GM23338 (cell line): Measurements from ENCODE around the gene JAGN1. TPM values are rescaled to one million over a fixed set of nuclear protein-coding genes. Genes with fewer than 3 reads are reported as not detected.
A peak's percentile ranks its signal among the peaks of the same experiment; 100 is the strongest.

Experiments used
- ATAC-seq: fragments of 200-7000 bp; cut with Tn5 transposase; 3 replicates; pipeline ENCODE4 v1.9.1; 2020
- DNase-seq: peaks from one replicate; pipeline ENCODE4 v3.0.0-alpha.2; 2015; ENCODE audit warnings: low spot score
- H2AFZ ChIP-seq: fragments of 200-600 bp; sonication (generic); 2 replicates; pipeline ENCODE4 v1.8.0; 2016; ENCODE audit warnings: antibody characterized with exemption, mild to moderate bottlenecking, moderate library complexity
- H3F3A ChIP-seq: fragments of 200-600 bp; sonication (generic); replicated peaks from 2 replicates; pipeline ENCODE4 v1.8.0; 2017; ENCODE audit warnings: antibody characterized with exemption, mixed run types, low read depth
- H3K27ac ChIP-seq: fragments of 200-600 bp; sonication (generic); 2 replicates; pipeline ENCODE4 v1.6.1; 2016; ENCODE audit warnings: low read depth
- H3K27me3 ChIP-seq: fragments of 200-600 bp; sonication (generic); 2 replicates; pipeline ENCODE4 v1.8.0; 2016; ENCODE audit warnings: mild to moderate bottlenecking, mixed run types, moderate library complexity; ENCODE audit not compliant: insufficient read depth
- H3K36me3 ChIP-seq: fragments of 200-600 bp; sonication (generic); 2 replicates; pipeline ENCODE4 v1.8.0; 2016; ENCODE audit warnings: mild to moderate bottlenecking; ENCODE audit not compliant: insufficient read depth
- H3K4me1 ChIP-seq: fragments of 200-600 bp; sonication (generic); 2 replicates; pipeline ENCODE4 v1.8.0; 2016; ENCODE audit warnings: mild to moderate bottlenecking, moderate library complexity; ENCODE audit not compliant: insufficient read depth
- H3K4me2 ChIP-seq: fragments of 200-600 bp; sonication (generic); 2 replicates; pipeline ENCODE4 v1.7.1; 2017; ENCODE audit warnings: mixed run types
- H3K4me3 ChIP-seq: fragments of 200-600 bp; sonication (generic); 2 replicates; pipeline ENCODE4 v1.6.1; 2016; ENCODE audit warnings: mixed run types
- H3K79me2 ChIP-seq: fragments of 200-600 bp; sonication (generic); replicated peaks from 2 replicates; pipeline ENCODE4 v1.8.0; 2017; ENCODE audit warnings: mild to moderate bottlenecking; ENCODE audit not compliant: insufficient read depth
- H3K9me2 ChIP-seq: fragments of 200-600 bp; sonication (generic); 2 replicates; pipeline ENCODE4 v1.8.0; 2017; ENCODE audit not compliant: insufficient read depth
- H4K20me1 ChIP-seq: fragments of 200-600 bp; sonication (generic); replicated peaks from 2 replicates; pipeline ENCODE4 v1.8.0; 2017; ENCODE audit warnings: mild to moderate bottlenecking; ENCODE audit not compliant: insufficient read depth
- H3K27ac Mint-ChIP-seq: 2 replicates; pipeline ENCODE4 v1.8.0; 2020; ENCODE audit warnings: inconsistent platforms, mild to moderate bottlenecking, moderate library complexity, mixed read lengths
- H3K27me3 Mint-ChIP-seq: 3 replicates; pipeline ENCODE4 v1.8.0; 2022; ENCODE audit warnings: low read depth, mild to moderate bottlenecking, moderate library complexity, mixed read lengths, inconsistent platforms; ENCODE audit not compliant: insufficient read depth, poor library complexity
- H3K36me3 Mint-ChIP-seq: 3 replicates; pipeline ENCODE4 v1.8.0; 2021; ENCODE audit warnings: low read depth, mild to moderate bottlenecking, inconsistent platforms, moderate library complexity, mixed read lengths
- H3K4me1 Mint-ChIP-seq: 3 replicates; pipeline ENCODE4 v1.8.0; 2020; ENCODE audit warnings: mild to moderate bottlenecking, inconsistent platforms, mixed read lengths
- H3K4me3 Mint-ChIP-seq: 3 replicates; pipeline ENCODE4 v1.8.0; 2021; ENCODE audit warnings: moderate library complexity, mild to moderate bottlenecking, inconsistent platforms, mixed read lengths
- H3K9me3 Mint-ChIP-seq: 3 replicates; pipeline ENCODE4 v1.8.0; 2020; ENCODE audit warnings: moderate library complexity, mild to moderate bottlenecking, inconsistent platforms, mixed read lengths
- CREB1 ChIP-seq: fragments of 250-450 bp; sonication (Bioruptor Pico); IDR thresholded peaks from 2 replicates; pipeline ENCODE4 v1.5.0; 2020; ENCODE audit warnings: low read depth, mild to moderate bottlenecking, moderate library complexity
- EZH2 ChIP-seq: fragments of 200-600 bp; sonication (generic); IDR thresholded peaks from one replicate; pipeline ENCODE4 v1.8.0; 2017; ENCODE audit warnings: antibody characterized with exemption, mild to moderate bottlenecking, low read depth; ENCODE audit not compliant: unreplicated experiment
- EZH2phosphoT487 ChIP-seq: fragments of 200-600 bp; sonication (generic); IDR thresholded peaks from one replicate; pipeline ENCODE4 v1.8.1; 2018; ENCODE audit warnings: antibody characterized with exemption; ENCODE audit not compliant: unreplicated experiment
- JUNB ChIP-seq: IDR thresholded peaks from one replicate; pipeline ENCODE4 v1.6.1; 2016; ENCODE audit warnings: antibody characterized with exemption; ENCODE audit not compliant: unreplicated experiment
- NANOG ChIP-seq: IDR thresholded peaks from 2 replicates; pipeline ENCODE4 v1.6.1; 2016; ENCODE audit warnings: antibody characterized with exemption, borderline replicate concordance
- POLR2AphosphoS5 ChIP-seq: IDR thresholded peaks from 2 replicates; pipeline ENCODE4 v1.6.1; 2016; ENCODE audit warnings: antibody characterized with exemption, low read depth
- STAT1 ChIP-seq: IDR thresholded peaks from one replicate; pipeline ENCODE4 v1.6.1; 2016; ENCODE audit warnings: antibody characterized with exemption; ENCODE audit not compliant: unreplicated experiment
- ZNF114 ChIP-seq: fragments of 250-450 bp; sonication (Bioruptor Pico); IDR thresholded peaks from 2 replicates; pipeline ENCODE4 v1.5.0; 2020; ENCODE audit warnings: mild to moderate bottlenecking, moderate library complexity
- ZNF331 ChIP-seq: fragments of 250-450 bp; sonication (Bioruptor Pico); IDR thresholded peaks from 2 replicates; pipeline ENCODE4 v1.5.0; 2020; ENCODE audit warnings: low read depth, mild to moderate bottlenecking, moderate library complexity
- polyA plus RNA-seq: library from polyadenylated mRNA; unstranded; fragments of >200 nt; fragmentation: Nextera tagmentation; extraction: Ambion mirVana; gene quantifications from 2 replicates; pipeline ENCODE4 v1.2.1, GENCODE V29; 2016
- total RNA-seq: library from RNA; depleted of rRNA; stranded (reverse); fragments of >200 nt; shearing (Covaris generic); gene quantifications from 2 replicates; pipeline ENCODE4 v1.2.3, GENCODE V29; 2014
- TF ChIP-seq, protein P1 (sequence below): IDR thresholded peaks from one replicate; pipeline ENCODE4 v1.6.1; 2018; ENCODE audit warnings: antibody characterized with exemption; ENCODE audit not compliant: unreplicated experiment
- TF ChIP-seq, protein P2 (sequence below): IDR thresholded peaks from 2 replicates; pipeline ENCODE4 v1.6.1; 2016; ENCODE audit warnings: antibody characterized with exemption
- TF ChIP-seq, protein P3 (sequence below), 2 experiments: fragments of 200-600 bp in 1 of 2; sonication (generic) in 1 of 2; conservative IDR thresholded peaks; 2 replicates each; pipeline versions ENCODE4 v1.5.1 to v1.6.1; 2016 to 2017; ENCODE audit warnings: antibody characterized with exemption in 2 of 2, low read depth in 2 of 2, mild to moderate bottlenecking in 2 of 2, moderate library complexity in 1 of 2
- TF ChIP-seq, protein P4 (sequence below): fragments of 250-450 bp; sonication (Bioruptor Pico); IDR thresholded peaks from 2 replicates; pipeline ENCODE4 v1.5.0; 2020; ENCODE audit warnings: mild to moderate bottlenecking, moderate library complexity

The JAGN1 gene
- total and polyA plus RNA-seq, 2 experiments from 2014 or later = 22.5 to 32.0 TPM

DNA sequence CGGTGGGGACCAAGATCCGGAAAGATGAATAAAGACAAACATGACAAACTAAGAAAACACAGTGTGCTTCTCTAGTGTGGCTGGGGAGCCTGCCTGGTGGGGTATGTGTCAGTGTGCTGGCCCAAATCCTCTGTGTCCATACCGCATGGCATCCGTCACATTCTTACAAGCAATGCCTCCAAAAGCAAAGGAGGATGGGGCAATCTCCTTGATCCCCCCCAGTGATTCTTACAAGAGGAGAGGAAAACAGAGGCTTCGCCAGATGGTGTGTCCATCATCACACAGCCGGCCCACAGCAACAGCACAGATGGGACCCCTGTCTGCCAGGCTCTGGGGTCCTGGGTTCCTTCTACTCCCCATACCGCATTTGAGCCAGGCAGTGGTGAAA lies 25.9 kb downstream of the JAGN1 start:
- TF ChIP-seq ZNF331 (CRISPR knock-in tag) (no peak), JUNB (no peak), EZH2 (no peak), CREB1 (CRISPR knock-in tag) (no peak), EZH2phosphoT487 (no peak), STAT1 (no peak), POLR2AphosphoS5 (no peak), NANOG (no peak), ZNF114 (CRISPR knock-in tag) (no peak)
- TF ChIP-seq, protein P1, sequence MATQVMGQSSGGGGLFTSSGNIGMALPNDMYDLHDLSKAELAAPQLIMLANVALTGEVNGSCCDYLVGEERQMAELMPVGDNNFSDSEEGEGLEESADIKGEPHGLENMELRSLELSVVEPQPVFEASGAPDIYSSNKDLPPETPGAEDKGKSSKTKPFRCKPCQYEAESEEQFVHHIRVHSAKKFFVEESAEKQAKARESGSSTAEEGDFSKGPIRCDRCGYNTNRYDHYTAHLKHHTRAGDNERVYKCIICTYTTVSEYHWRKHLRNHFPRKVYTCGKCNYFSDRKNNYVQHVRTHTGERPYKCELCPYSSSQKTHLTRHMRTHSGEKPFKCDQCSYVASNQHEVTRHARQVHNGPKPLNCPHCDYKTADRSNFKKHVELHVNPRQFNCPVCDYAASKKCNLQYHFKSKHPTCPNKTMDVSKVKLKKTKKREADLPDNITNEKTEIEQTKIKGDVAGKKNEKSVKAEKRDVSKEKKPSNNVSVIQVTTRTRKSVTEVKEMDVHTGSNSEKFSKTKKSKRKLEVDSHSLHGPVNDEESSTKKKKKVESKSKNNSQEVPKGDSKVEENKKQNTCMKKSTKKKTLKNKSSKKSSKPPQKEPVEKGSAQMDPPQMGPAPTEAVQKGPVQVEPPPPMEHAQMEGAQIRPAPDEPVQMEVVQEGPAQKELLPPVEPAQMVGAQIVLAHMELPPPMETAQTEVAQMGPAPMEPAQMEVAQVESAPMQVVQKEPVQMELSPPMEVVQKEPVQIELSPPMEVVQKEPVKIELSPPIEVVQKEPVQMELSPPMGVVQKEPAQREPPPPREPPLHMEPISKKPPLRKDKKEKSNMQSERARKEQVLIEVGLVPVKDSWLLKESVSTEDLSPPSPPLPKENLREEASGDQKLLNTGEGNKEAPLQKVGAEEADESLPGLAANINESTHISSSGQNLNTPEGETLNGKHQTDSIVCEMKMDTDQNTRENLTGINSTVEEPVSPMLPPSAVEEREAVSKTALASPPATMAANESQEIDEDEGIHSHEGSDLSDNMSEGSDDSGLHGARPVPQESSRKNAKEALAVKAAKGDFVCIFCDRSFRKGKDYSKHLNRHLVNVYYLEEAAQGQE = no peak
- TF ChIP-seq, protein P2, sequence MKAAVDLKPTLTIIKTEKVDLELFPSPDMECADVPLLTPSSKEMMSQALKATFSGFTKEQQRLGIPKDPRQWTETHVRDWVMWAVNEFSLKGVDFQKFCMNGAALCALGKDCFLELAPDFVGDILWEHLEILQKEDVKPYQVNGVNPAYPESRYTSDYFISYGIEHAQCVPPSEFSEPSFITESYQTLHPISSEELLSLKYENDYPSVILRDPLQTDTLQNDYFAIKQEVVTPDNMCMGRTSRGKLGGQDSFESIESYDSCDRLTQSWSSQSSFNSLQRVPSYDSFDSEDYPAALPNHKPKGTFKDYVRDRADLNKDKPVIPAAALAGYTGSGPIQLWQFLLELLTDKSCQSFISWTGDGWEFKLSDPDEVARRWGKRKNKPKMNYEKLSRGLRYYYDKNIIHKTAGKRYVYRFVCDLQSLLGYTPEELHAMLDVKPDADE = no peak
- TF ChIP-seq, protein P3, sequence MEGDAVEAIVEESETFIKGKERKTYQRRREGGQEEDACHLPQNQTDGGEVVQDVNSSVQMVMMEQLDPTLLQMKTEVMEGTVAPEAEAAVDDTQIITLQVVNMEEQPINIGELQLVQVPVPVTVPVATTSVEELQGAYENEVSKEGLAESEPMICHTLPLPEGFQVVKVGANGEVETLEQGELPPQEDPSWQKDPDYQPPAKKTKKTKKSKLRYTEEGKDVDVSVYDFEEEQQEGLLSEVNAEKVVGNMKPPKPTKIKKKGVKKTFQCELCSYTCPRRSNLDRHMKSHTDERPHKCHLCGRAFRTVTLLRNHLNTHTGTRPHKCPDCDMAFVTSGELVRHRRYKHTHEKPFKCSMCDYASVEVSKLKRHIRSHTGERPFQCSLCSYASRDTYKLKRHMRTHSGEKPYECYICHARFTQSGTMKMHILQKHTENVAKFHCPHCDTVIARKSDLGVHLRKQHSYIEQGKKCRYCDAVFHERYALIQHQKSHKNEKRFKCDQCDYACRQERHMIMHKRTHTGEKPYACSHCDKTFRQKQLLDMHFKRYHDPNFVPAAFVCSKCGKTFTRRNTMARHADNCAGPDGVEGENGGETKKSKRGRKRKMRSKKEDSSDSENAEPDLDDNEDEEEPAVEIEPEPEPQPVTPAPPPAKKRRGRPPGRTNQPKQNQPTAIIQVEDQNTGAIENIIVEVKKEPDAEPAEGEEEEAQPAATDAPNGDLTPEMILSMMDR (conservative IDR thresholded peaks at IDR 0.05; ENCODE audit: low read depth in 2 of 2) = no peak
- TF ChIP-seq, protein P4, sequence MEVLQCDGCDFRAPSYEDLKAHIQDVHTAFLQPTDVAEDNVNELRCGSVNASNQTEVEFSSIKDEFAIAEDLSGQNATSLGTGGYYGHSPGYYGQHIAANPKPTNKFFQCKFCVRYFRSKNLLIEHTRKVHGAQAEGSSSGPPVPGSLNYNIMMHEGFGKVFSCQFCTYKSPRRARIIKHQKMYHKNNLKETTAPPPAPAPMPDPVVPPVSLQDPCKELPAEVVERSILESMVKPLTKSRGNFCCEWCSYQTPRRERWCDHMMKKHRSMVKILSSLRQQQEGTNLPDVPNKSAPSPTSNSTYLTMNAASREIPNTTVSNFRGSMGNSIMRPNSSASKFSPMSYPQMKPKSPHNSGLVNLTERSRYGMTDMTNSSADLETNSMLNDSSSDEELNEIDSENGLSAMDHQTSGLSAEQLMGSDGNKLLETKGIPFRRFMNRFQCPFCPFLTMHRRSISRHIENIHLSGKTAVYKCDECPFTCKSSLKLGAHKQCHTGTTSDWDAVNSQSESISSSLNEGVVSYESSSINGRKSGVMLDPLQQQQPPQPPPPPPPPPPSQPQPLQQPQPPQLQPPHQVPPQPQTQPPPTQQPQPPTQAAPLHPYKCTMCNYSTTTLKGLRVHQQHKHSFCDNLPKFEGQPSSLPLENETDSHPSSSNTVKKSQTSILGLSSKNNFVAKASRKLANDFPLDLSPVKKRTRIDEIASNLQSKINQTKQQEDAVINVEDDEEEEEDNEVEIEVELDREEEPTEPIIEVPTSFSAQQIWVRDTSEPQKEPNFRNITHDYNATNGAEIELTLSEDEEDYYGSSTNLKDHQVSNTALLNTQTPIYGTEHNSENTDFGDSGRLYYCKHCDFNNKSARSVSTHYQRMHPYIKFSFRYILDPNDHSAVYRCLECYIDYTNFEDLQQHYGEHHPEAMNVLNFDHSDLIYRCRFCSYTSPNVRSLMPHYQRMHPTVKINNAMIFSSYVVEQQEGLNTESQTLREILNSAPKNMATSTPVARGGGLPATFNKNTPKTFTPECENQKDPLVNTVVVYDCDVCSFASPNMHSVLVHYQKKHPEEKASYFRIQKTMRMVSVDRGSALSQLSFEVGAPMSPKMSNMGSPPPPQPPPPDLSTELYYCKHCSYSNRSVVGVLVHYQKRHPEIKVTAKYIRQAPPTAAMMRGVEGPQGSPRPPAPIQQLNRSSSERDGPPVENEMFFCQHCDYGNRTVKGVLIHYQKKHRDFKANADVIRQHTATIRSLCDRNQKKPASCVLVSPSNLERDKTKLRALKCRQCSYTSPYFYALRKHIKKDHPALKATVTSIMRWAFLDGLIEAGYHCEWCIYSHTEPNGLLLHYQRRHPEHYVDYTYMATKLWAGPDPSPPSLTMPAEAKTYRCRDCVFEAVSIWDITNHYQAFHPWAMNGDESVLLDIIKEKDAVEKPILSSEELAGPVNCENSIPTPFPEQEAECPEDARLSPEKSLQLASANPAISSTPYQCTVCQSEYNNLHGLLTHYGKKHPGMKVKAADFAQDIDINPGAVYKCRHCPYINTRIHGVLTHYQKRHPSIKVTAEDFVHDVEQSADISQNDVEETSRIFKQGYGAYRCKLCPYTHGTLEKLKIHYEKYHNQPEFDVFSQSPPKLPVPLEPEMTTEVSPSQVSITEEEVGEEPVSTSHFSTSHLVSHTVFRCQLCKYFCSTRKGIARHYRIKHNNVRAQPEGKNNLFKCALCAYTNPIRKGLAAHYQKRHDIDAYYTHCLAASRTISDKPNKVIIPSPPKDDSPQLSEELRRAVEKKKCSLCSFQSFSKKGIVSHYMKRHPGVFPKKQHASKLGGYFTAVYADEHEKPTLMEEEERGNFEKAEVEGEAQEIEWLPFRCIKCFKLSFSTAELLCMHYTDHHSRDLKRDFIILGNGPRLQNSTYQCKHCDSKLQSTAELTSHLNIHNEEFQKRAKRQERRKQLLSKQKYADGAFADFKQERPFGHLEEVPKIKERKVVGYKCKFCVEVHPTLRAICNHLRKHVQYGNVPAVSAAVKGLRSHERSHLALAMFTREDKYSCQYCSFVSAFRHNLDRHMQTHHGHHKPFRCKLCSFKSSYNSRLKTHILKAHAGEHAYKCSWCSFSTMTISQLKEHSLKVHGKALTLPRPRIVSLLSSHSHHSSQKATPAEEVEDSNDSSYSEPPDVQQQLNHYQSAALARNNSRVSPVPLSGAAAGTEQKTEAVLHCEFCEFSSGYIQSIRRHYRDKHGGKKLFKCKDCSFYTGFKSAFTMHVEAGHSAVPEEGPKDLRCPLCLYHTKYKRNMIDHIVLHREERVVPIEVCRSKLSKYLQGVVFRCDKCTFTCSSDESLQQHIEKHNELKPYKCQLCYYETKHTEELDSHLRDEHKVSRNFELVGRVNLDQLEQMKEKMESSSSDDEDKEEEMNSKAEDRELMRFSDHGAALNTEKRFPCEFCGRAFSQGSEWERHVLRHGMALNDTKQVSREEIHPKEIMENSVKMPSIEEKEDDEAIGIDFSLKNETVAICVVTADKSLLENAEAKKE = no peak
- Histone ChIP-seq H3K79me2 (no peaks in the 10 kb centered on the region), H3K27me3 (peaks cover 12% of the 10 kb centered on the region; the same call in 1 of the 2 replicates), H3K36me3 (no peaks in the 10 kb centered on the region), H3K27ac (no peak overlapping the region), H3K9me2 (0 out of 2 replicates have a peak, but pooled peaks cover 4% of the 10 kb centered on the region), H3K4me2 (peak overlapping the region; percentile 84), H3F3A (0 out of 2 replicates have a peak, but pooled peaks cover 5% of the 10 kb centered on the region), H3K4me1 (peaks cover 17% of the 10 kb centered on the region), H3K4me3 (peak overlapping the region; percentile 48), H2AFZ (peak overlapping the region; percentile 16; the same call in 1 of the 2 replicates), H4K20me1 (no peaks in the 10 kb centered on the region)
- H3K4me3 Mint-ChIP-seq = peak overlapping the region; percentile 77
- no peak overlapping the region for H3K27ac Mint-ChIP-seq
- DNase-seq (peak; percentile 24), ATAC-seq (no peak; the same call in 2 of the 3 replicates)
- peaks cover 16% of the 10 kb centered on the region for H3K4me1 Mint-ChIP-seq
- peaks cover 13% of the 10 kb centered on the region for H3K9me3 Mint-ChIP-seq
- H3K36me3 Mint-ChIP-seq = peaks cover 13% of the 10 kb centered on the region
- H3K27me3 Mint-ChIP-seq = peaks cover 8% of the 10 kb centered on the region
